ENCODE measurements around the gene KLK7.

DNA sequence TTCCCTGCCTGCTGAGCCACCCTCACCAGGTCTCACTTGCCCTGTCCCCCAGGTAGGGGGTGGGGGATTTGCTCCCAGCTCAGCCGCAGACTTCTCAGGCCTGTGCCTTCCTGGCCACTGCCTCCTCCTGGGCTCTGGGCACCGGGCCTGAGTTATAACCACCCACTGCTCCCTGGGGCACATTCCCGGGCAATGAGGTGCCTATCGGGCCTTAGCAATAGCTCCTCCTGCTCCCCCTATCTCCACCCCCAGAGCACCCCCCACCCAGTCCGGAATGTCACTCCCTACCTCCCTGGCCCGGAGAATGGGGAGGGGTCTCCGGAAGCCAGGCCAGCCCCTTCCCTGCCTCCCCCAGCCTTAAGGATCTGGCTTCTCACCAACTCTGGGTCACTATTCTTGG is 30.8 kb downstream of the KLK7 start, which contains the start of gene KLK5:
- TF ChIP-seq POLR2AphosphoS5 (IDR thresholded peaks at IDR 0.05; ENCODE audit: low read depth, low read length) (no peak), POLR2A (IDR thresholded peaks at IDR 0.05; ENCODE audit: low read depth, low read length) (no peak), TAF1 (IDR thresholded peaks at IDR 0.05; ENCODE audit: low read depth, low read length) (no peak)
